ENCODE results near the gene ADAMTS8.
A peak's percentile ranks its signal among the peaks of the same experiment; 100 is the strongest.

Gene ADAMTS8

GRCh38 chr11:130416530-130416882 lies 11.9 kb downstream of the ADAMTS8 start:
- DNase-seq = no peak

GRCh38 chr11:130415731-130416529 lies 12.5 kb downstream of the ADAMTS8 start:
- no peak for DNase-seq

GRCh38 chr11:130414107-130415080 lies 14.0 kb downstream of the ADAMTS8 start:
- DNase-seq = no peak

- no peak for DNase-seq
These were observed 14.9 kb downstream of the ADAMTS8 start for GRCh38 chr11:130413405-130414106.

GRCh38 chr11:130411223-130411622 lies 17.2 kb downstream of the ADAMTS8 start:
- no peak for DNase-seq

GRCh38 chr11:130409594-130410388 lies 18.6 kb downstream of the ADAMTS8 start:
- no peak for DNase-seq

- no peak for DNase-seq
These were observed 19.5 kb downstream of the ADAMTS8 start for GRCh38 chr11:130408901-130409300.

GRCh38 chr11:130408401-130408890 lies 20.0 kb downstream of the ADAMTS8 start:
- DNase-seq = no peak

- DNase-seq = peak in 1 of 2 experiments; percentile 32
These were observed 20.4 kb downstream of the ADAMTS8 start for GRCh38 chr11:130407978-130408377.

GRCh38 chr11:130405428-130405827 lies 23.0 kb downstream of the ADAMTS8 start:
- DNase-seq = no peak

- DNase-seq = no peak
These were observed 23.7 kb downstream of the ADAMTS8 start for GRCh38 chr11:130404727-130405126.

GRCh38 chr11:130403967-130404366 lies 24.4 kb downstream of the ADAMTS8 start:
- no peak for DNase-seq

GRCh38 chr11:130403271-130403804 lies 25.1 kb downstream of the ADAMTS8 start:
- no peak for DNase-seq

GRCh38 chr11:130402570-130402969 lies 25.8 kb downstream of the ADAMTS8 start:
- DNase-seq = no peak

GRCh38 chr11:130400781-130401483 lies 27.5 kb downstream of the ADAMTS8 start:
- DNase-seq = no peak

GRCh38 chr11:130399196-130399595 lies 29.2 kb downstream of the ADAMTS8 start:
- DNase-seq = no peak

GRCh38 chr11:130397780-130398179 lies 30.6 kb downstream of the ADAMTS8 start:
- DNase-seq = no peak

- DNase-seq = no peak
These were observed 31.4 kb downstream of the ADAMTS8 start for GRCh38 chr11:130396965-130397364.

GRCh38 chr11:130394615-130395014 lies 33.8 kb downstream of the ADAMTS8 start:
- no peak for DNase-seq

GRCh38 chr11:130391711-130392110 lies 36.7 kb downstream of the ADAMTS8 start:
- DNase-seq = no peak
